Prostate gland (tissue), 2 donors: ENCODE results near the gene EVX1. TPM values are rescaled to one million over a fixed set of nuclear protein-coding genes. Genes with fewer than 3 reads are reported as not detected.

Source experiments
- DNase-seq: peaks from one replicate; pipeline ENCODE4 v3.0.0-alpha.2; 2019; ENCODE audit warnings: low spot score
- H3K27ac ChIP-seq, 2 donors: fragments of 200-600 bp; sonication (generic); 2 replicates each; pipeline ENCODE4 v1.5.1; 2017 to 2019
- H3K27me3 ChIP-seq: fragments of 200-600 bp; sonication (generic); replicated peaks from 2 replicates; pipeline ENCODE4 v1.5.1; 2019; ENCODE audit not compliant: insufficient read depth
- H3K36me3 ChIP-seq, 2 donors: fragments of 200-600 bp; sonication (generic); 1 replicate in 1 of 2; 2 replicates in 1 of 2; pipeline versions ENCODE4 v1.5.1 to v1.8.1; 2017 to 2019
- H3K4me1 ChIP-seq: fragments of 200-600 bp; sonication (generic); replicated peaks from 2 replicates; pipeline ENCODE4 v1.5.1; 2019
- H3K4me3 ChIP-seq, 2 donors: fragments of 200-600 bp; sonication (generic); 2 replicates each; pipeline ENCODE4 v1.5.1; 2017 to 2019
- H3K9me3 ChIP-seq: fragments of 200-600 bp; sonication (generic); 2 replicates; pipeline ENCODE4 v1.5.1; 2017
- POLR2A ChIP-seq: fragments of 450-650 bp; IDR thresholded peaks from one replicate; pipeline ENCODE4 v1.6.1; 2016; ENCODE audit warnings: antibody characterized with exemption, mild to moderate bottlenecking
- POLR2AphosphoS5 ChIP-seq: sonication (generic); formaldehyde crosslinking; IDR thresholded peaks from one replicate; pipeline ENCODE4 v1.6.1; 2017; ENCODE audit warnings: antibody characterized with exemption
- WGBS: methylation state at CpG from one replicate; pipeline ENCODE4 v1.1.5; 2018; 5-methylcytosine and 5-hydroxymethylcytosine counted together
- intact Hi-C: fragments of 100-400 bp; cut with DNase I; formaldehyde crosslinking; loops from one replicate; pipeline ENCODE4 v1.14.2; 2022
- total RNA-seq, 2 donors: library from RNA; depleted of rRNA; stranded (reverse); fragments of >200 nt; gene quantifications; one replicate each; pipeline ENCODE4 v1.1.0, GENCODE V29; 2016
- TF ChIP-seq, protein P1 (sequence below), 4 experiments: fragments of 200-600 bp in 2 of 4; fragments of 450-650 bp in 2 of 4; sonication (generic) in 2 of 4; IDR thresholded peaks; 1 replicate in 3 of 4; 2 replicates in 1 of 4; pipeline ENCODE4 v1.5.1; 2016 to 2019; ENCODE audit warnings: antibody characterized with exemption in 4 of 4, mild to moderate bottlenecking in 2 of 4, moderate library complexity in 2 of 4

EVX1 gene
- total RNA-seq, 2 donors from 2014 or later: 5.1 to 5.9 TPM

- intact Hi-C loops: loop anchor here (5.0 to 10.0 kb wide), 2 partner anchors 395 to 717 kb away; no protein-coding TSS in a partner anchor
- no peak for DNase-seq
- H3K27me3 ChIP-seq: no peaks in the 10 kb centered on the region
- H3K27ac ChIP-seq: peak overlapping the region; percentile 96 to 97
- peak overlapping the region in 1 of 2 donors; percentile 8 for H3K4me3 ChIP-seq
- WGBS: 10% methylated on average over 7 of the region's 7 CpGs
- TF ChIP-seq, protein P1, sequence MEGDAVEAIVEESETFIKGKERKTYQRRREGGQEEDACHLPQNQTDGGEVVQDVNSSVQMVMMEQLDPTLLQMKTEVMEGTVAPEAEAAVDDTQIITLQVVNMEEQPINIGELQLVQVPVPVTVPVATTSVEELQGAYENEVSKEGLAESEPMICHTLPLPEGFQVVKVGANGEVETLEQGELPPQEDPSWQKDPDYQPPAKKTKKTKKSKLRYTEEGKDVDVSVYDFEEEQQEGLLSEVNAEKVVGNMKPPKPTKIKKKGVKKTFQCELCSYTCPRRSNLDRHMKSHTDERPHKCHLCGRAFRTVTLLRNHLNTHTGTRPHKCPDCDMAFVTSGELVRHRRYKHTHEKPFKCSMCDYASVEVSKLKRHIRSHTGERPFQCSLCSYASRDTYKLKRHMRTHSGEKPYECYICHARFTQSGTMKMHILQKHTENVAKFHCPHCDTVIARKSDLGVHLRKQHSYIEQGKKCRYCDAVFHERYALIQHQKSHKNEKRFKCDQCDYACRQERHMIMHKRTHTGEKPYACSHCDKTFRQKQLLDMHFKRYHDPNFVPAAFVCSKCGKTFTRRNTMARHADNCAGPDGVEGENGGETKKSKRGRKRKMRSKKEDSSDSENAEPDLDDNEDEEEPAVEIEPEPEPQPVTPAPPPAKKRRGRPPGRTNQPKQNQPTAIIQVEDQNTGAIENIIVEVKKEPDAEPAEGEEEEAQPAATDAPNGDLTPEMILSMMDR (IDR thresholded peaks at IDR 0.05): no peak
- no peak for TF ChIP-seq POLR2A
- no peak for TF ChIP-seq POLR2AphosphoS5
- no peaks in the 10 kb centered on the region for H3K9me3 ChIP-seq
- peaks cover 8% of the 10 kb centered on the region for H3K4me1 ChIP-seq
- no peaks in the 10 kb centered on the region for H3K36me3 ChIP-seq
Observed at GRCh38 chr7:27207348-27207985, 35.1 kb upstream of the EVX1 start.

DNA sequence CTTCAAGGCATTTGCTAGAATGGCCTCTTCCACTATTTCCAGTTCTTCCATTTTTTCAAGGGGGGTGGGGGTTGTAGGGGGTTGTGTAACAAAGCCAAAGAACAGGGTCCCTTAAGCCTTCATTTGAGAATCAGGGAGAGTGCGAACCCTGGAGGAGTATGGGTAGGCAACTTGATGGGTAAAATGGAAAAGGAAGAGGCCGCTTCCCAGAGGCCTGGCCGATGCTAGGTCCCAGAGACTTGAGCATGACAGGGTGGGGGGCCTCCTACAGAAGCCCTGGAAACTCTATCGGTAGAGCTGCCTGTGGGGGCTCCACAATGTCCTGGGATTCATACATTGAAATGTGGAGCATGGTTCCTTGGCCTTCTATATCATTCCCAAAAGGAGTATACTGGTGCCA is 33.6 kb upstream of the EVX1 start:
- TF ChIP-seq POLR2A (no peak), POLR2AphosphoS5 (no peak)
- TF ChIP-seq, protein P1 (IDR thresholded peaks at IDR 0.05): no peak
- Histone ChIP-seq H3K9me3 (no peaks in the 10 kb centered on the region), H3K27ac (peak overlapping the region; percentile 96 to 97), H3K27me3 (no peaks in the 10 kb centered on the region), H3K4me1 (peaks cover 8% of the 10 kb centered on the region), H3K4me3 (no peak overlapping the region), H3K36me3 (no peaks in the 10 kb centered on the region)
- WGBS: 83% methylated on average over 4 of the region's 4 CpGs
- DNase-seq: no peak
- intact Hi-C loops: loop anchor here (5.0 to 10.0 kb wide), 2 partner anchors 393 to 716 kb away; no protein-coding TSS in a partner anchor

GRCh38 chr7:27209933-27210440 is 32.6 kb upstream of the EVX1 start:
- TF ChIP-seq, protein P1 (IDR thresholded peaks at IDR 0.05): no peak
- TF ChIP-seq POLR2AphosphoS5 (no peak), POLR2A (no peak)
- no peaks in the 10 kb centered on the region for H3K9me3 ChIP-seq
- H3K27me3 ChIP-seq: no peaks in the 10 kb centered on the region
- peak overlapping the region; percentile 34 to 96 for H3K27ac ChIP-seq
- intact Hi-C loops: loop anchor here (2.0 to 10.0 kb wide), 5 partner anchors 367 to 715 kb away; partner anchors contain the start of gene HIBADH
- no peaks in the 10 kb centered on the region for H3K36me3 ChIP-seq
- peaks cover 8% of the 10 kb centered on the region for H3K4me1 ChIP-seq
- 65% methylated on average over 11 of the region's 11 CpGs for WGBS
- DNase-seq: no peak
- H3K4me3 ChIP-seq: no peak overlapping the region

GRCh38 chr7:27210441-27211083 is 32.0 kb upstream of the EVX1 start:
- TF ChIP-seq, protein P1 (IDR thresholded peaks at IDR 0.05): peak; percentile 51 to 85 (median 73)
- no peak for TF ChIP-seq POLR2AphosphoS5
- no peaks in the 10 kb centered on the region for H3K27me3 ChIP-seq
- H3K27ac ChIP-seq: peak overlapping the region; percentile 34 to 96
- WGBS: 10% methylated on average over 32 of the region's 32 CpGs
- no peaks in the 10 kb centered on the region for H3K36me3 ChIP-seq
- peak; percentile 64 for DNase-seq
- peak overlapping the region; percentile 11 to 26 for H3K4me3 ChIP-seq
- intact Hi-C loops: loop anchor here (2.0 to 5.0 kb wide), 3 partner anchors 367 to 562 kb away; partner anchors contain the start of gene HIBADH
- peaks cover 8% of the 10 kb centered on the region for H3K4me1 ChIP-seq
- H3K9me3 ChIP-seq: no peaks in the 10 kb centered on the region
